Endothelial cell (in vitro differentiated cells): ENCODE data around the gene FARS2. TPM values are rescaled to one million over a fixed set of nuclear protein-coding genes. Genes with fewer than 3 reads are reported as not detected.
"Not testable (repeated sequence)": the region's sequence is repeated elsewhere in the genome, so short reads cannot be mapped to it uniquely, and the experiment has no call there.

ENCODE experiments used
- DNase-seq: peaks from one replicate; pipeline ENCODE4 v3.0.0; 2021; ENCODE audit warnings: low spot score
- H3K27ac Mint-ChIP-seq: one replicate; pipeline ENCODE4 v1.8.0; 2021; ENCODE audit warnings: mixed read lengths, inconsistent platforms; ENCODE audit not compliant: unreplicated experiment
- H3K27me3 Mint-ChIP-seq: one replicate; pipeline ENCODE4 v1.8.0; 2021; ENCODE audit warnings: mild to moderate bottlenecking, moderate library complexity, mixed read lengths, inconsistent platforms; ENCODE audit not compliant: unreplicated experiment
- H3K36me3 Mint-ChIP-seq: one replicate; pipeline ENCODE4 v1.8.0; 2021; ENCODE audit warnings: mild to moderate bottlenecking, low read depth, mixed read lengths, inconsistent platforms; ENCODE audit not compliant: unreplicated experiment
- H3K4me1 Mint-ChIP-seq: one replicate; pipeline ENCODE4 v1.8.0; 2021; ENCODE audit warnings: mild to moderate bottlenecking, mixed read lengths, inconsistent platforms; ENCODE audit not compliant: unreplicated experiment
- H3K4me3 Mint-ChIP-seq: one replicate; pipeline ENCODE4 v1.8.0; 2021; ENCODE audit warnings: mild to moderate bottlenecking, mixed read lengths, inconsistent platforms; ENCODE audit not compliant: unreplicated experiment
- H3K9me3 Mint-ChIP-seq: one replicate; pipeline ENCODE4 v1.8.0; 2021; ENCODE audit warnings: mixed read lengths, inconsistent platforms; ENCODE audit not compliant: unreplicated experiment
- CTCF ChIP-seq: fragments of 200-600 bp; sonication (generic); IDR thresholded peaks from one replicate; pipeline ENCODE4 v1.5.0; 2021; ENCODE audit warnings: antibody characterized with exemption; ENCODE audit not compliant: unreplicated experiment
- total RNA-seq: library from RNA; stranded (reverse); fragmentation: NEBNext Ultra II Directional; extraction: Animal tissue kit (Norgen Biotek cat#: 25700); gene quantifications from one replicate; pipeline ENCODE4 v1.2.1, GENCODE V29; 2021; ENCODE audit not compliant: unreplicated experiment

Gene FARS2
- total RNA-seq, 1 donor from 2014 or later: 17.8 TPM

GRCh38 chr6:5559651-5560050 is 298.3 kb downstream of the FARS2 start:
- Mint-ChIP-seq H3K36me3 (no peaks in the 10 kb centered on the region), H3K27me3 (no peaks in the 10 kb centered on the region), H3K4me1 (no peaks in the 10 kb centered on the region), H3K9me3 (no peaks in the 10 kb centered on the region), H3K27ac (no peak overlapping the region), H3K4me3 (no peak overlapping the region)
- DNase-seq: no peak
- TF ChIP-seq CTCF: no peak

GRCh38 chr6:5562277-5562676 is 301.0 kb downstream of the FARS2 start:
- H3K27me3 Mint-ChIP-seq: no peaks in the 10 kb centered on the region

GRCh38 chr6:5563086-5563485 is 301.8 kb downstream of the FARS2 start:
- Mint-ChIP-seq H3K9me3 (no peaks in the 10 kb centered on the region), H3K27me3 (no peaks in the 10 kb centered on the region), H3K27ac (no peak overlapping the region), H3K36me3 (no peaks in the 10 kb centered on the region), H3K4me1 (no peaks in the 10 kb centered on the region), H3K4me3 (no peak overlapping the region)
- TF ChIP-seq CTCF: no peak
- no peak for DNase-seq

More at GRCh38 chr6:5562277-5562676, 301.0 kb downstream of the FARS2 start:
- TF ChIP-seq CTCF: no peak
- no peak for DNase-seq
- H3K4me3 Mint-ChIP-seq: no peak overlapping the region
- no peaks in the 10 kb centered on the region for H3K9me3 Mint-ChIP-seq
- H3K4me1 Mint-ChIP-seq: no peaks in the 10 kb centered on the region
- no peaks in the 10 kb centered on the region for H3K36me3 Mint-ChIP-seq
- H3K27ac Mint-ChIP-seq: no peak overlapping the region

- H3K27me3 Mint-ChIP-seq, H3K9me3 Mint-ChIP-seq, H3K4me1 Mint-ChIP-seq, DNase-seq, H3K36me3 Mint-ChIP-seq, H3K4me3 Mint-ChIP-seq, H3K27ac Mint-ChIP-seq: not testable (repeated sequence)
These were observed 303.4 kb downstream of the FARS2 start for GRCh38 chr6:5564746-5565145.

GRCh38 chr6:5565971-5566370 is 304.7 kb downstream of the FARS2 start:
- no peak overlapping the region for H3K4me3 Mint-ChIP-seq
- no peaks in the 10 kb centered on the region for H3K36me3 Mint-ChIP-seq
- no peaks in the 10 kb centered on the region for H3K27me3 Mint-ChIP-seq
- H3K27ac Mint-ChIP-seq: no peak overlapping the region
- no peak for DNase-seq
- H3K4me1 Mint-ChIP-seq: no peaks in the 10 kb centered on the region
- H3K9me3 Mint-ChIP-seq: no peaks in the 10 kb centered on the region
- TF ChIP-seq CTCF: no peak

GRCh38 chr6:5566718-5567117 is 305.4 kb downstream of the FARS2 start:
- H3K4me1 Mint-ChIP-seq: no peaks in the 10 kb centered on the region
- no peak overlapping the region for H3K4me3 Mint-ChIP-seq
- no peak overlapping the region for H3K27ac Mint-ChIP-seq
- no peaks in the 10 kb centered on the region for H3K27me3 Mint-ChIP-seq
- no peaks in the 10 kb centered on the region for H3K9me3 Mint-ChIP-seq
- H3K36me3 Mint-ChIP-seq: no peaks in the 10 kb centered on the region
- no peak for TF ChIP-seq CTCF
- no peak for DNase-seq
